CD4-positive, alpha-beta T cell treated with Interleukin-6 for 4 hours (primary cell): ENCODE results near the gene CRKL.

Experiments
- DNase-seq: peaks from one replicate; pipeline ENCODE4 v3.0.0-alpha.2; 2020; ENCODE audit warnings: mixed read lengths

Gene CRKL

DNA sequence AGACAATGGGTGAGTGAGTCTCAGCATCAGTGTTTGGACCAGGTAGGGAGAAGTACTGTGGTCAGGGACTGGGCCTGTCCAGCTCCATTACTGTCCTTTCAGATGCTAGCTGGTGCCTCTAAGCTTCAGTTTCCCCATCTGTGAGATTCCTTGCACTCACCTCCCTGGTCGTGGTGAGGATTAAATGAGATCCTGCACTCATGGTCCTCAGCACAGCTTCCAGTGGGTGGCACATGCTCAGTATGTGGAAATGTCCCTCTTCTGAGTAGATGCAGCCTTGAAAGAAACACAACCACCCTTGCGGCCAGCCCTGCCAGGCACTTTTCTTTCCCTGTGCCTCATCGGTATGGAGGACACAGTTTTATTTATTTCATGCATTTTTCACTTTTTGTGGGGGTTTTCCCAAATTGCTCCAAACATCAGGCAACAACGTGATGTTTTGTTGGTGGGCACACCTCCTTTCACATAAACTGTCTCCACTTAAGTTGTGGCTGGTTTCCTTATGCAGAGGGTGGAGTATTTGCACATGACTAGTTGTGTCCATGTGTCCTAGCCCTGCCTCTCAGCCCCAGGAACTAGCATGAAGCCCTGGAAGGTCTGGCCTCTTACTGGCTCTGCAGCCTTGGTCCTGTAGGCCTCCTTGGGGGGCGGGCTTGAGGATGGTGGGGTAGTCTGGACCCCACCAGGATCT is 66.0 kb downstream of the CRKL start:
- no peak for DNase-seq

DNA sequence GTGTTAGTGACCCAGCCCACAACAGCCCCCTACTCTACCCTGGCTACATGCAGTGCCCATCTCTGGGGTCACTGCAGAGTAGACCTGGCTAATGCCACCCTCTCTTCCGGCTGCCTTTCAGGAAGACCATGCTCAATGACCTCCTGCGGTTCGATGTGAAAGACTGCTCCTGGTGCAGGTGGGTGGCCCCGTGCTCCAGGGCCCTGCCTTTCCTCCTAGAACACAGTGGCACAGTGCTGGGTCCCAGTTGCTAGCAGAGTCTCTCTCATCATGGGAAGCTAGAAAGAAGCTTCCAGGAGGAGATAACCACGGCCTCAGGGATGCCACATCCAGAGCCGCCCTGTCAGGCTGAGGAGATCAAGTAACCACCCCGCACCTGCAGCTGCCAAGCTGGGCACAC is 68.5 kb downstream of the CRKL start:
- DNase-seq = no peak

DNA sequence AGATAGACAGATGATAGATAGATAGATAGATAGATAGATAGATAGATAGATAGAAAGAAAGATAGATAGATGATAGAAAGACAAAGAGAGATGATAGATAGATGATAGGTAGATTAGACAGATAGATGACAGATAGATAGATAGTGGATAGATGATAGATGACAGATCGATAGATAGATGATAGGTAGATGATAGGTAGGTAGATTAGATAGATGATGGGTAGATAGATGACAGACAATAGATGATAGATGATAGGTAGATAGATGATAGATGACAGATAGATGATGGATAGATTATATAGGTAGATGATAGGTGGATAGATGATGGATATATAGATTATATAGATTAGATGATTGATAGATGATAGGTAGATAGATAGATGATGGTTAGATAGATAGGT is 69.2 kb downstream of the CRKL start:
- DNase-seq = no peak

DNA sequence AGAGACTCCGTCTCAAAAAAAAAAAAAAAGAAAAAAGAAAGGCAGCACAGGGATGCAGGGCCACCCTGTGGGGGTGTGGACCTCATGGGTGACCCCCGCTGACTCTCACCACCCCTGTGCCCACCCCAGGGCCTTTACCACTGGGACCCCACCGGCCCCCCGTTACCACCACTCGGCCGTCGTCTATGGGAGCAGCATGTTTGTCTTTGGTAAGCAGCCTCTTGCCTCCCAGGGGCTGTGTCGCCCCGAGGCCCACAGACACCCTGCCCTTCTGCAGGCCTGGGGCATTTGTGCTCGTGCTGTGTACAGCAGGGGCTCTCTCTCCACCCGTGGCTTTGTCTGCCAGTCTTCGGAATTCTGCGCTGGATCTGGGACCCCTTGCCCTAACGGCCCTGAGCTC is 70.2 kb downstream of the CRKL start:
- DNase-seq = no peak

DNA sequence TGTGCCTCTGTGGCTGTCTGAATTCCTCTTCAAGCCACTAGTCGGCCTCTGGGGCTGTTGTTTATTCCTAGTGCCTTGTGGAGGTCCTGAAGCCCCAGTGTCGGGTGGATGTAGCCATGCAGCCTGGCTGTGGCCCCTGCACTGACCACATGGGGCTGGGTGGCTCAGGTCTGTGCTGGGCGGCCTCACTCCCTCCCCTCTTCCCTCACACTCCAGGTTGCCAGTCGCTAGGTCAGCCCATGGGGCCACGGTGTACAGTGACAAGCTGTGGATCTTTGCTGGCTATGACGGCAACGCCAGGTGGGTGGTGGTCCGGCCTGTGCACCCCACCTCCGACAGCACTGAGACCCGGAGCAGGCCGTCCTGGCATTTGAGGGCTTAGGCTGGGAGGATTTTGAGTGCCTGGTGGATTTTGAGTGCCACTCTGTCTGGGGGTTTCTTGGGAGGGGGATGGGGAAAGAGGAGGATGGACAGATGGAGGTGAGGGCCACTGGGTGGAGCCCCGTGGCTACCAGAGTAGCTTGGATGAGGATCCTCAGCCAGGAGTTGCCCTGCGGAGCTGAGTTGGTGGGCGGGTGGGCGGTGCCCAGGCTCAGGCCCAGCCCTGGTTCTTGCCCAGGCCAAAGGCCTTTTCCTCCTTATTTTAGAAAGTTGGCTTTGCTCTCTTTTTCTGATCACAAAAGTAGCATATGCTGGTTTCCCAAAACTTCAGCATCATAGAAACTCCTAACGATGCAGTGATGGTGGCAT is 71.5 kb downstream of the CRKL start:
- DNase-seq = no peak

DNA sequence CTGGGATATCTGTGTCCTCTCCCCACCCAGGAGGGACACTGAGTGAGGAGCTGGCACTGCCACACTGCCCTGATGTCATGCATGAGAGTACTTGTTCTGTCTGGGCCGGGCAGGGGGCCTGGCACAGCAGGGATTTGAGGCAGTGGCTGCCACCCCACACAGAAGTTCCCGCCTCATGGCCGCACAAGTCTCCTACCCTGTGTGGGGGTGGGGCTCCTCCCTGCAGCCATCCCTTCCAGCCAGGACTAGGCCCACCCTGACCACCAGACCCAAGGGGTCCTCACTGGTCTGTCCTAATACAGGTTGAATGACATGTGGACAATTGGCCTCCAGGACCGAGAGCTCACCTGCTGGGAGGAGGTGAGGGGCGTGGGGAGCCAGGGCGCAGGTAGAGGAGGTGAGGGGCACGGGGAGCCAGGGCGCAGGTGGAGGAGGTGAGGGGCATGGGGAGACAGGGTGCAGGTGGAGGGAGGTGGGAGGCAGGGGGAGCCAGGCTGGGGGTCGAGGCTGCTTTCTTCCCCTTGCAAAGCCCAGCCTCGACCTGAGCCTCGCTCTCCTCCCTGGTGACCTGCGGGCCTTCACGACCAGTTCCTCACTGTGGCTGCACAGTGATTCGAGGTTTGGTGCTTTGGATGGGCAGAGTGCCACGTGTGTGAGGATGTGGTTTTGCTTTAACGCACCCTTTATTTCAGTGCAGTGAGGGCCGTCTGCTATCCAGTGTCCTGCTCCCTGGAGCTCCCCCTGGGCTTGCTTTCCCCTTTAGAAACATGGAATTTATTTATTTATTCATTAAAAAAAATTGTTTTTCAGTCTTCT is 72.3 kb downstream of the CRKL start:
- DNase-seq = no peak

DNA sequence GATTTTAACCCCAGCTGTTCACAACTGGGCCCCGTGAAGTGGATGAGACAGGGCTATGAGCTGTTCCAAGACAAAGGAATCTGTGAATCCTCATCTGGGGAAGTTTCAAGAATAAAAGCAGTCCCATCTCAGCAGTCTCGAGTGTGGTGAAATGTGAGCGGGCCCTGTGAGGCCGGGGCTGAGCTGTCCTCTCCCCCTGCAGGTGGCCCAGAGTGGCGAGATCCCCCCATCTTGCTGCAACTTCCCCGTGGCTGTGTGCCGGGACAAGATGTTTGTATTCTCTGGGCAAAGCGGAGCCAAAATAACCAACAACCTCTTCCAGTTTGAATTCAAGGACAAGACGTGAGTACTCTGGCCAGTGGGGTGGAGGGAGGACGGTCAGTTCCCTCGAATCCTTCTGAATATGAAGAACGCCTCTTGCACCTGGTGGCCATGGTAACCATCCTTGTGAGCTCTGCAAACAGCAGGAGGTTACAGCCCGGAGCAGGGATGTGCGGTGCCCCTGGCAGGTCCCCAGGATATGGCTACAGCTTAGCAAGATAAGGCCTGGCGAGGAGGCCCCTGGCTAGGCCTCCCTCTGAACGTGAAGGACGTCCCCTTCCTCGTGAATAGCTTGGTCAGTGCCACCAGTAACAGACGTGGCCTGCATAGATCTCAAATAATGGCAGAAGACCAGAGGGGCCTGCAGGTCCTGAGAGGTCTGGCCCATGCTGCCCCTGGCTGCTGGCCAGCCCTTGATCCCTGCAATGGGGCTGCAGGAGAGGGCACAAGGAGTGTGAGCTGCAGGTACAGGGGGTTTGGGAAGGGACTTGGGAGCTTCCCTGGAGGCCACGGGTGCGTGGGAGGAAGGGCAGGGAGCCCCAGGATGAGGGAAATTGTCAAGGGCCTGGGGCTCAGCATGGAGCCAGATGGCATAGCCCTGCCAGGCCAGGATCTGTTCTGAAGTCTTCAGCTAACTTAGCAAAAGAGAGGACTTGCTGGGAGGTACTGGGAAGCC is 73.3 kb downstream of the CRKL start:
- no peak for DNase-seq

DNA sequence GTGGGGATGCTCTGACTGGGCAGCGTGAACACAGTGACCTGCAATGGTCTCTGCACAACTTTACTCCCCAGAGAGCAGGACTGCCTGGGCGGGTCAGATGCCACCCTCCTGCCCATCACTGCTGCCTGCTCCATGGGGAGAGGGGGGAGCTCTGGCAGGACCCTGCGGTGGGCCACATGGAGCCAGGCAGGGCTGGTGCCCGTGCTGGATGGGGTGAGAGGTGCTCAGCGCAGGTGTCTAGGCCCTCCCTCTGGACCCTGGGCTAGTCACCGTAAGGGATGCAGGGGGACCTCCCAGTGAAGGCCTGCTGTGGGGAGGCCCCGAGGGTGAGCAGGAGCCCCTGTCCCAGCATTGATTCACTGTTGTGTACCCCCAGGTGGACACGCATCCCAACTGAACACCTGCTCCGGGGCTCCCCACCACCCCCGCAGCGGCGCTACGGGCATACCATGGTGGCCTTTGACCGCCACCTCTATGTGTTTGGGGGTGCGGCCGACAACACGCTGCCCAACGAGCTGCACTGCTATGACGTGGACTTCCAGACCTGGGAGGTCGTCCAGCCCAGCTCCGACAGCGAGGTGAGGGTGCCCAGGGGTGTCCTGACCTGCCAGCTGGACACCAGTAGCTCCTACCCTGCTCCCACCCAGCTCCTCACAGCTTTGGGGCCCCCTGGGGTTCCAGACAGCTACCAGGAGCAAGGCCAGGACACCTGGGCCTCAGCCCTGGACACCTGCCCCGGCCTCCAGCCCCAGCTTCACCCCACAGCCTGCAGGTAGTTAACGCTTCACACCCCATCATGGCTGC is 74.2 kb downstream of the CRKL start:
- DNase-seq = no peak

DNA sequence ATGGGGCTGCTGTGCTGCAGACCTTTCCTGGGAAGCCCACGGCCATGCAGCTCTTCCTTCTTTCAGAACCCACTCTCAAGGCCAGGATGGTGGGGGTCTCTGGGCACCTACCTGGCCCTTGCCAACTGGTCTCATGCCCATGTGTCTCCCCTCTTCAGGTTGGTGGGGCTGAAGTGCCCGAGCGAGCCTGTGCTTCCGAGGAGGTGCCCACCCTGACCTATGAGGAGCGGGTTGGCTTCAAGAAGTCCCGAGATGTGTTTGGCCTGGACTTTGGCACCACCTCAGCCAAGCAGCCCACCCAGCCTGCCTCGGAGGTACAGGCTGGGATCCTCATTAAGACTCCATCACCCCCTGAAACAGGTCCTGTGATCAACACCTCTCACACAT is 74.8 kb downstream of the CRKL start:
- DNase-seq = no peak

DNA sequence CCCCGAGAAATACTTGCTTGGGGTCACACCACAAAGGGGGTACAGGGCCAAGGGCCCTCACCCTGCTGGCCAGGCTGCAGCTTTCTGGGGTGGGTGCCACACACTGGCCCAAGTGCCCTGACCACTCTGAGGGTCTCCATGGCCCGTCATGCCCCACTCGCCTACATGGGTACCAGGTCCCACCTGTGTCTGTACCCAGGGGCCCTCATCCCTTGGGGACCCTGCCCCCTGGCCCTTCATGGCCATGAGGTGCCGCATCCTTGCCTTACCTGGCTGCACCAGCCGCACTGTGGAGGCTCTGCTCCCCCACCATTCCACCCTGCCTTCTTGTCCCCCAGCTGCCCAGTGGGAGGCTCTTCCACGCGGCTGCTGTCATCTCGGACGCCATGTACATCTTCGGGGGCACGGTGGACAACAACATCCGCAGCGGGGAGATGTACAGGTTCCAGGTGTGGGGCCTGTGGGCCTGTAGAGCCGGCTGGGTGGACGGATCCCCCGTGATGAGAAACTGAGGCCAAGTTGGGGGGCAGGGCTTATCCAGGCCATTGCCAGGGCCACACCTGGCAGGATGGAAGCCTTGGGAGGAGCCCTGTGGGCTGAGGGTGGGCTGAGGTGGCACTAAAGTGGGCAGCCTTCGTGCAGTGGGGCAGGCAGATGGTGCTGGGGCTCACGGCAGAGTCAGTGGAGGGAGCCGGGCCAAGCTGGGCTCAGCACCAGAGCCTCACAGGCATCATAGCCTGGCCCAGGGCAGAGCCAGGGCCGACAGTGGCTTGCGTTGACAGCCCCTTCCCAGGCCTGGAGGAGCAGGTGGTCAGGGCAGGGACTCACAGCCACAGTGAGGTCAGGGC is 75.5 kb downstream of the CRKL start:
- no peak for DNase-seq

DNA sequence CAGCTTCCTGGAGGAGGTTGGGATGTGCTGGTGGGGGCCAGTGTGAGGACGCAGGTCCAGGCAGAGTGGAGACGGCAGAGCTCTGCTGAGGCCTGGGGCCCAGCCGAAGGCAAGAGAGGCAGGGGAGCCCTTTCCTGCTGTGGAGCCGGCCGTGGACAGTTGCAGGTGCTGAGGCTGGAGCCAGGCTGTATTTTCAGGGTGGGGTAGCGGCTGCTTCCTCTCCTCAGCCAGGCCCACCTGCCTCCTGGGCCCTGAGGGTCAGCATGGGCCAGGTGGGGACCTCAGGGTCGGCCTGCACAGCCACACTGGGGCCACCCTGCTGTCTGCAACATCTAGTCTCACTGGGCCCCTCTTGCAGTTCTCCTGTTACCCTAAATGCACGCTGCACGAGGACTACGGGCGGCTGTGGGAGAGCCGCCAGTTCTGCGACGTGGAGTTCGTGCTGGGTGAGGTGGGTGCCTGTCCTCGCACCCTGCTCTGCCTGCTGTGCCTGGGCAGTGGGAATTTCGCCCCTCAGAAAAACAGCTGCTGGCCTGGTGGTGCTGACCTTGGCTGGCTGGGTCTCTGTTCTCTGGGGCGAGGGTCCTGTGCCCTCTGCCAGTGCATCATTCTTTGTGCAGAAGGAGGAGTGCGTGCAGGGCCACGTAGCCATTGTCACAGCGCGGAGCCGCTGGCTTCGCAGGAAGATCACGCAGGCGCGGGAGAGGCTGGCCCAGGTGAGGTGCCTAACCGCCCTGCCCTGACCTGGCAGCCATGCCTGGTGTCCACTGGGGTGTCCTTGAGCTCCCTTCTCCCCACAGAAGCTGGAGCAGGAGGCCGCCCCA is 76.3 kb downstream of the CRKL start:
- DNase-seq = no peak

DNA sequence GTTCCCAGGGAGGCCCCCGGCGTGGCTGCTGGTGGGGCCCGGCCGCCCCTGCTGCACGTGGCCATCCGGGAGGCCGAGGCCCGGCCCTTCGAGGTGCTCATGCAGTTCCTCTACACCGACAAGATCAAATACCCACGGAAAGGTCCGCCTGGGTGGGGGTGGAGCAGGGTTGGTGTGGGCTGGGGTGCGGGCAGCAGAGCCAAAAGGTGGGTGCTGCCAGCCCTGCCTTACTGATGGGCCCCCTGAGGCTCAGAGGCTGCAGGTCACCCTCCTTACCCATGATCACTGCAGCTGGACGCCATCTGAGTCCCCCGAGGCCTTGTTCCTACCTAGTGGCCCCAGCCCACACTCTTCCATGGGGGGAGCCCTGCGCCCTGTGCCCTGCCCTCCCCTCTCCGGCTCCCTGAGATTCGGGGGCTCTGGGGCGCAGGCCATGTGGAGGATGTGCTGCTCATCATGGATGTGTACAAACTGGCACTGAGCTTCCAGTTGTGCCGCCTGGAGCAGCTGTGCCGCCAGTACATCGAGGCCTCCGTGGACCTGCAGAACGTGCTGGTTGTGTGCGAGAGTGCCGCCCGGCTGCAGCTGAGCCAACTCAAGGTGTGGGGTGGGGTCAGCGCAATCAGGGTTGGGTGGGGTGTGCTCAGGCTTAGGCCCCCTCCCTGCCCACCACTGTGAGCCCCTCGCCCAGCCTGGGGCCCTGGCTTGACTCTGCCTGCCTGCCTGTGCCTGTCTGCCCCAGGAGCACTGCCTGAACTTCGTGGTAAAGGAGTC is 77.1 kb downstream of the CRKL start:
- DNase-seq = no peak

DNA sequence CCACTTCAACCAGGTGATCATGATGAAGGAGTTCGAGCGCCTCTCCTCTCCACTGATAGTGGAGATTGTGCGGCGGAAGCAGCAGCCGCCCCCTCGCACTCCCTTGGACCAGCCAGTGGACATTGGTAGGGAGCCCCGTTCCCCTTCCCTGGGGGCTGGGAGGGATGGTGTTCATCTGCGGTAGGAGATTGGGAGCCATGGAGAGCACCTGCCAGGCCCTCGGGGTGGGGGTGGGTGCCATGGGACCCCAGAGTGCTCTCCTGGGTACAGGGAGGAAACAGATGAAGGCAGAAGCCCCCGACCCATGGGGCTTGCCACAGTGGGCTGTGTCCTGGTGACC is 77.7 kb downstream of the CRKL start:
- DNase-seq = no peak

DNA sequence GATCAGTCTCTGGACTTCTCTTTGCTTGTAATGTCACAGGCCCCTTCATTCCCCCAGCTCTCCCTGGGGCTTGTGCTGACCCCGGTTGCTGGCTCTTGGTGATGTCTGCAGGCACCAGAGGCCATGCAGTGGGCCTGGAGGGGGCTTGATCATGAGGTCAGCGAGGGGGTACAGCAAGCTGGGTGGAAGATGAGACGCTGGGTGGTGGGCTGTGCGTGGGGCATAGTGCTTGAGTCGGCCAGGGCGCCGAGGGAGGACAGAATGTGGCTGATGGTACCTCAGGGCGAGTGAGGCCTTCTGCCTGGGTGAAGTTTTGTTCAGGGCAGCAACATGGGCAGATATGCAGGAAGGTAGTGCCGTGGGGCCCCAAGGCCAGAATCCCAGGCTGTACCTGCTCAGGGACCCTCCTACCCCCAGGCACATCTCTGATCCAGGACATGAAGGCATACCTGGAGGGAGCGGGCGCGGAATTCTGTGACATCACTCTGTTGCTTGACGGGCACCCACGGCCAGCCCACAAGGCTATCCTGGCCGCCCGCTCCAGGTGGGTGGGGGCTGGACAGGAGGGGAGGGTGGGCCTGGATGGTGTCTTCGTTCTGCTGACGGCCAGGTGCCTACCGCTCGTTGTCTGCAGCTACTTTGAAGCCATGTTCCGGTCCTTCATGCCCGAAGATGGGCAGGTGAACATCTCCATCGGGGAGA is 78.3 kb downstream of the CRKL start:
- DNase-seq = no peak

DNA sequence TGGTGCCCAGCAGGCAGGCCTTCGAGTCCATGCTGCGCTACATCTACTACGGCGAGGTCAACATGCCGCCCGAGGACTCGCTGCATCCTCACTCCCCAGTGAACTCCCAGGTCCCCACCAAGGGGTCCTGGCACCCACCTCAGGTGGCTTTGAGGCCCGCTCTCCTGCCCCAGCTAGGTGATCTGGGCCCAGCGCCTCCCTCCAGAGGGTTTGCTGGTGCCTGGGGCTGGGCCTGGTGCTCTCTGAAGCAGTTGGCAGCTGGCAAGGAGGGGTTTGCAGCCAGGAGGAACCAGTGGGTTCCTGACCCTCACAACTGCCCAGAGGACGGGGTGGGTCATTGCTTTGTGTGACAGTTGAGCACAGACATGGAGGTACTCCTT is 78.8 kb downstream of the CRKL start:
- no peak for DNase-seq

DNA sequence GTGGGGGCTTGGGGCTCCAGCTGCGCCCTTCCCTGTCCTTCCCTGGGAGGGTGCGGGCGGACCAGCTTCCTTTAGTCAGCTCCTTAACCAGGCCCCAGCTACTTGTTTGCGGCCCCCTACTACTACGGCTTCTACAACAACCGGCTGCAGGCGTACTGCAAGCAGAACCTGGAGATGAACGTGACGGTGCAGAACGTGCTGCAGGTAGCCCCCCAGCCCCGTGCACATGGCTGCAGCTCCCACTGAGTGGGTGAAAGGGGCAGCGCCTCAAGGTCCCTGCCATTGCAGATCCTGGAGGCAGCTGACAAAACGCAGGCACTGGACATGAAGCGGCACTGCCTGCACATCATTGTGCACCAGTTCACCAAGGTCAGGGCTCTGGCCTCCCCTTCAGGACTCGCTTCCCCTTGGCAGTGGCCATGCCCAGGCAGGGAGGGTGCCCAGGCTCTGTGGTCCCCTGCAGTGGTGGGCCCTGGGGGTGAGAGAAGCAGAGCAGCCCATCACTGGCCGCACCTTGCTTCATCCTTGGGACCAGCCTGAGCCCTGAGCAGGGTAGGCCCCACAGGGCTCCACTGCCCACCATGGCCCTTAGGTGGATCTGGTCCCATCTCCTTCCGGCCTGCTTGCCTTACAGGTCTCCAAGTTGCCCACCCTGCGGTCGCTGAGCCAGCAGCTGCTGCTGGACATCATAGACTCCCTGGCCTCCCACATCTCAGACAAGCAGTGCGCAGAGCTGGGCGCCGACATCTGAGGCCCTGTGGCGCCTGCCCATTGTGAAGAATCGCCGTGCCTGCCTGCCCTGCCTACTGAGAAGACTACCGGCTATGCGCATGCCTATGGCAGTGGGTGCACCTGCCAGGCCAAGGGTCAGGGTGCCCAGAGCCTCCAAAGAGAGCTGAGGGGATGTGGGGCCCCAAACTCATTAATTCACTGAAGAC is 79.7 kb downstream of the CRKL start:
- DNase-seq = no peak

DNA sequence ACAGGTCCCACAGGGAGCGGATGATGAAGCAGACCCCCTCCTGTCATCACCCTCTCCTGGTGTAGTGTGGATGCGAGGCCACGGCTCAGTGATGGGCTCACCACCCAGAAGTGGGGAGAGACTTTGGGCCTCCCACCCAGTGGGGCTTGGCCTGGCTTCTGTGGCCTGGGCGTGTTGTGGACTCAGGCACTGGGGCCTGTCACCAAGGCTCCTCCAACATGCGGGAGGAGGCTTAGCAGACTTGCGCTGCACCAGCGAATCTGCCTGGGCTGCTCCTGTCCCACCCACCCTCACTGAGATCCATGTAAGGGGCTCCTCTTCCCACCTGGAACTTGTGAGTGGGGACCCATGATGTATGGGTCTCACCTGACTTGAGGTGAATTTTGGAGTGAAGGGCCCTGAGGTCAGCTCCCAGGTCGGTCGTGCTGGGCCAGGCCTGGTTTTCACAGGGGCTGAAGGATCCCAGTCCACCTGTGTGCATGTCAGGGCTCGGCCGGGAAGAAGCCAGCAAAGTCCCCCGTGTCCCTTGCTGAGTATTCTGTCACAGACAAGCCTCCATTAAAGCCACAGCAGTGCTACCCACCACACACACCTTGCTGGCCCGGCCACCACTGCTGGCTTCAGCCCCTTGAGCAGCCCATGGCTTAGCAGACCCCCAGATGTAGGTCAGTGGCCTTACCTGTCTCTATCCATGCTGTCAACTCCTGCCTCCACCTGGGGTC is 80.5 kb downstream of the CRKL start:
- no peak for DNase-seq
